ENCODE measurements around the gene SQSTM1.

GRCh38 chr5:179840766-179841165 is 20.1 kb downstream of the SQSTM1 start:
- TF ChIP-seq CTCF (IDR thresholded peaks at IDR 0.05): no peak
- no peak for TF ChIP-seq MXI1 (IDR thresholded peaks at IDR 0.05; ENCODE audit: low read depth, low read length)
- TF ChIP-seq JUND (IDR thresholded peaks at IDR 0.05): no peak
- TF ChIP-seq FOXJ3 (CRISPR knock-in tag; IDR thresholded peaks at IDR 0.05): no peak
- TF ChIP-seq CHD2 (IDR thresholded peaks at IDR 0.05; ENCODE audit: low read length, partially characterized antibody): no peak
- no peak for TF ChIP-seq FOXM1 (IDR thresholded peaks at IDR 0.05; ENCODE audit: low read depth)

Data from SK-N-SH (cell line).